GF-D8 (cell line): ENCODE results near the gene ZNF148.
A peak's percentile ranks its signal among the peaks of the same experiment; 100 is the strongest.
"Not testable (repeated sequence)": the region's sequence is repeated elsewhere in the genome, so short reads cannot be mapped to it uniquely, and the experiment has no call there.

ENCODE experiments used
- DNase-seq: peaks from one replicate; lab custom pipeline; 2025; lab: John Stamatoyannopoulos, UW

The ZNF148 gene

GRCh38 chr3:125374996-125375941 lies at the start of gene ZNF148:
Gene ZNF148, minus strand, starts transcription at chr3:125375325. Its CDS starts 61,685 bp downstream, at chr3:125313640.
- peak; percentile 72 for DNase-seq

DNA sequence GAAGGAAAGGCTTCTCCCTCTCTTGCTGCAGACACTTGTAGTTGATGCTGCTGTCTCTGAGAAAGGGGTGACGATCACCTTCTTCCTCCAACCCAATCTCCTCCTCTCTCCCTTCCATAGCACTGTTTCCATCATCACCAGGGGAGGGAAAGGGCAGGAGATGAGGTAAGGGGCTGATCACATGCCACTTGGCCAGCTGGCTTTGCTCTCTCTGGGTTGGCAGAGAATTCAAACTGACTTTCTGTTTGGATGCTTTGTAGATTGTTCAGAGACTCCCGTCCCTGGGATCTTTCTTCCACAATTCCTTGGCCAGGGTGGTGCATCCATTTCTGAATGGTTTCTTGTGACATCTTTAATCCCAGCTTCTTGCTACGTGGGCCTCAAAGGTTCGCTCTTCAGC lies 43.2 kb upstream of the ZNF148 start:
- no peak for DNase-seq

DNA sequence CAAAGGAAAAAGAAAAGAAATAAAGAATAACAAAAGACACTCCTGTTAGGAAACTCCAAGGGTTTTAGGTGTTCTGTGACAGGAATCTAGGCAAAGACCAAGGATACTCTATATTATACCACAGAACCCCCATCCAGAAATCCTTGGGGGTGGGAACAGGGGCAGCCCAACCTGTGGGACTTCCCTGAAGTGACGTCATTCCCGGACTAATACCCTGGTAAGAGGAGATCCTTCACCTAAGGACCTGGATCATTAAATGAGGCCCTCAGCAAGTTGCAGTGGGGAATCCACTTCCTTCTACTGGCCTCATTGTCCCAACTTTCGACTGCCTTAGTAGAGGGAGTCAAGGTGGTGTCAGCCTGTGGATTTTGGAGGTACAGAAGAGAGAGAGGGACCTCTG lies 41.1 kb upstream of the ZNF148 start:
- DNase-seq = no peak

GRCh38 chr3:125414669-125415068 lies 39.5 kb upstream of the ZNF148 start:
- DNase-seq = no peak

- no peak for DNase-seq
Measured at GRCh38 chr3:125410922-125411321, 35.8 kb upstream of the ZNF148 start.

- no peak for DNase-seq
Measured at GRCh38 chr3:125406070-125406469, 30.9 kb upstream of the ZNF148 start.

- not testable (repeated sequence) for DNase-seq
Measured at GRCh38 chr3:125405515-125405914, 30.4 kb upstream of the ZNF148 start.

DNA sequence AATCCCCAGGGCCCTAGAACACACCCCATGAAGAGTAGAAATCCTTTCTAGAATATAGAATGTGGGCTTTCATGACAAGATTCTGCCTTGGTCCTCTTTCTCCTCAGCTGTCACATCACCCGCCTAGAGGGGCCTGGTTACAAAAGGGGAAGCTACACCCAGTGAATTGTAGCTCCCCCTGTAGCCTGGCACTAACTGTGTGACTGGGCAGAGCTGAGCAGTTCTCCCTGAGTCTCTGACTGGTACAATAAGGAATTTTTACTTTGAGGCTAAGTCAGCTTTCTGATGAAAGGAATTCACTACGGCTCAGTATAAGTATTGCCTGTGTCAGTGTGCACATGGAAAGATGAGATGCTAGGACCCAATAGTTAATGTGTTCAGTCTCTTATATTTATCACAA lies 28.7 kb upstream of the ZNF148 start:
- DNase-seq = no peak

- no peak for DNase-seq
Measured at GRCh38 chr3:125402639-125403038, 27.5 kb upstream of the ZNF148 start.

GRCh38 chr3:125401402-125401801 lies 26.3 kb upstream of the ZNF148 start:
- DNase-seq = no peak

DNA sequence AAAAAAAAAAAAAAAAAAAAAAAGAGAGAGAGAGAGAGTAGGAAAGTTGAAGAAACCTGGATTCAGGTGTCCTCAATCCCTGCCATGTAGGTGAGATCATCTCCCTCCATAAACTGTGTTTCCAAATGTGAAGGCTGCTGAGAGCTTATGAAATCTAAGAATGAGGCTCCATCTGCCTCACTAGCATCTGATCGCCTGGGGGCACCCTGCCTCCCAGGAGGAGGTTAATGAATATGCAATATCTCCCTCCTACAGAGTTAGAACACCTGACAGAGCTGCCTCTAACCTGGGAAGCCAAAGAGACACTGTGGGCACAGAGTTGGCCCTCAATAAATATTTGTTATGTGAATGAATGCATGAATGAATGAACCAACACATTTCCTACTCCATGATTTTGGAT lies 23.8 kb upstream of the ZNF148 start:
- no peak for DNase-seq

DNA sequence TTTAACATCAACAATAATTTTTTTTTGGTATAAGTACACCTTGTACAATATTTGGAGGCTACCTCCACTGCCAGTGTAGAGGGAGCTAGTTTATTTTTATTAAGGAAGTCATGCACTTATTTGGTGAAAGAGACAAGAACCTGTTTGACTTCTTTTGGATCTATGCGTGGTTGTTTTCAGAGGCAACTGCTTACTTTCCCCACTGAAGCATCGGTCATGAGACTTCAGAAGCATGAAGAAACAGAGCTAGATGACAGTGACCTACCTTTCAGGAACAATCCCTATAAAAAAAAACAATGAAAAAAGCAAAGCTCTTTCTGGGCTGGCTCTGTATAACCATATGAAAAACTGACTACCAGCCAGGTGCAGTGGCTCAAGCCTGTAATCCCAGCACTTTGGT lies 20.0 kb upstream of the ZNF148 start:
- DNase-seq = no peak

GRCh38 chr3:125394406-125394805 lies 19.3 kb upstream of the ZNF148 start:
- DNase-seq = no peak

DNA sequence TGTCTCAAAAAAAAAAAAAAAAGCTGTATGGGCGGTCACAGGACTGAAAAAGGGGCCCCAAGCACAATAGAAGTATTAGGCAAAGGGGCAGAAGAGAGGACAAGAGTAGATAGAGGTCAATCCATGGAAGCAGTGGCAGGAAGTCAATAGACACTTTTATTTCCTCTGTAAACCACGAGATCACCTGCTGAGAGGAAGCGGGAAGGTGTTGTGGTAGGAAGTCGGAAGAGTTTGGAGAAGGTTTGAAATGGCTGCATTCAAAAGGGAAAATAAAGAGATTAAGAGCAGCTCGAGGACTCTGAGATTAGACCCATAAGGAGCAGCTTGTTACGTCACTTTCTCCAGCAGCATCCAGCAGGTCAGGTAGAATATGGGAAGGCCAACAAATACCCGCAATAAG lies 14.2 kb upstream of the ZNF148 start:
- DNase-seq = no peak

DNA sequence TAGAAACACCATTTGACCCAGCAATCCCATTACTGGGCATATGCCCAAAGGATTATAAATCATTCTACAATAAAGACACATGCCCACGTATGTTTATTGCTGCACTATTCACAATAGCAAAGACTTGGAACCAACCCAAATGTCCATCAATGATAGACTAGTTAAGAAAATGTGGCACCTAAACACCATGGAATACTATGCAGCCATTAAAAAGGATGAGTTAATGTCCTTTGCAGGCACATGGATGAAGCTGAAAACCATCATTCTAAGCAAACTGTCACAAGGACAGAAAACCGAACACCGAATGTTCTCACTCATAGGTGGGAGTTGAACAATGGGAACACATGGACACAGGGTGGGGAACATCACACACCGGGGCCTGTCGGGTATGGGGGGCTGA lies 13.2 kb upstream of the ZNF148 start:
- not testable (repeated sequence) for DNase-seq

GRCh38 chr3:125386811-125387210 lies 11.7 kb upstream of the ZNF148 start:
- DNase-seq = no peak

DNA sequence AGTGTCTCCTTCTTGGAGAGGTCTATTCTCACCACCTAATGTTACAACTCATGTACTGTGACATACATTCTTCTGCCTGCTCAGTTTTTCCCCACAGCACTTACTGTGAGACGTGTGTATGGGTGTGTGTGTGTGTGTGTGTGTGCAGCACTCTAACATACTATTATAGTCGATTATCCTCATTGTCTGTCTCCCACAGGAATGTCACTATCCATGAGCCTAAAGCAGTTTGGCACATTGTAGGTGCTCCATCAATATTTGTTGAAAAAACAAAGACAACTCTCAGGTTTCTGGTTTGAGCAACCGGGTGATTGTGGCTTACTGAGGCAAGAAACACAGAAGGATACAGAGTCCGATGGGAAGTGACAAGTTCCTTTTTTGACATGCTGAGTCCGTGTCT lies 8.6 kb upstream of the ZNF148 start:
- no peak for DNase-seq

GRCh38 chr3:125382298-125382697 lies 7.2 kb upstream of the ZNF148 start:
- no peak for DNase-seq

DNA sequence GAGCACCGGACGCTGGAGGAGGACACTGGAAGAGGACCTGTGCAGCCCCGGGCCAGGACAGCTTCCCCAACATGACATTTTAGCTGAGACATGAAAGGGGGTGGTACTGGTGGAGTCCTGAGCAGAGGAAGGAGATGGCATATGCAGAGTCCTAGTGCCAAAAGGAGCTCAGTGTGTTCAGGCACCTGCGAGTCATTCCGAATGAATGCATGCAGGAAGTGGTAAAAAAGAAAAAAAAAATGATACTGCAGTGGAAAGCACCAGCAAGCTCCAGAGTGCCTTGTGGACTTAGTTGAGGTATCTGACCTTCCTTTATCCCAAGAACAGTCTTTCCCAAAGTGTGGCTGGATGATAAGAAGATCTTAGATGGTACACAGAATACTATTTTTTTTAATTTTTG lies 6.6 kb upstream of the ZNF148 start:
- DNase-seq = no peak

- DNase-seq = no peak
Measured at GRCh38 chr3:125381314-125381713, 6.2 kb upstream of the ZNF148 start.

GRCh38 chr3:125379483-125379882 lies 4.4 kb upstream of the ZNF148 start:
- DNase-seq = no peak

DNA sequence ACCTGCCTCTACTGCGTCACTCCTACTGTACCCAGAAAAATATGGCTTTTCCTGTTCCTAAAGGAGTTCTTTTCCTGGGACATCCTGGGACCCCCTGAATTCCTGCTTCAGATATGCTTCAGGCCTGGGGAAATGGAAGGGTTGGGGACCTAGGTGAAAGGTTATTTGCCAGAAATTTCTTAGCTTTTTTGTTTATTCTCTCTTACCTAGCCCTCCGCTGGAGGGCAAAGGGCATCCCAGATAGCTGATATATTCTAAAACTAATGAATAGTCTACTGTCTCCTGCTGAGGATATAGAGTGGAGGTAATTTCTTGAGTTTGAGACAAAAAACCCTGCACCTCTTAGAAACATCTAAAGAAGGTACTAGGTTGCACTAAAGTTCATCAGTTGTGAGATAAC lies 3.6 kb upstream of the ZNF148 start:
- no peak for DNase-seq

GRCh38 chr3:125375950-125376679 lies 990 bp upstream of the ZNF148 start:
- DNase-seq = no peak
